Activated CD8-positive, alpha-beta memory T cell treated with anti-CD3 and anti-CD28 coated beads, Interleukin-2, amount 50 U/mL, for 1 hour (primary cell): ENCODE results near the gene PELI1.
A peak's percentile ranks its signal among the peaks of the same experiment; 100 is the strongest.
"Not testable (repeated sequence)": the region's sequence is repeated elsewhere in the genome, so short reads cannot be mapped to it uniquely, and the experiment has no call there.

Experiments
- DNase-seq: peaks from one replicate; pipeline ENCODE4 v3.0.0-alpha.2; 2020; ENCODE audit errors: extremely low read depth

Gene PELI1

GRCh38 chr2:64086347-64087082 is 57.7 kb downstream of the PELI1 start:
- DNase-seq, result no peak

- no peak for DNase-seq
Measured at GRCh38 chr2:64085936-64086335, 58.3 kb downstream of the PELI1 start.

GRCh38 chr2:64081046-64081445 is 63.2 kb downstream of the PELI1 start:
- no peak for DNase-seq

- DNase-seq, result no peak
Measured at GRCh38 chr2:64080179-64080578, 64.0 kb downstream of the PELI1 start.

GRCh38 chr2:64079688-64080087 is 64.5 kb downstream of the PELI1 start:
- not testable (repeated sequence) for DNase-seq

GRCh38 chr2:64076828-64077227 is 67.4 kb downstream of the PELI1 start:
- not testable (repeated sequence) for DNase-seq

GRCh38 chr2:64074616-64075015 is 69.6 kb downstream of the PELI1 start:
- DNase-seq, result not testable (repeated sequence)

GRCh38 chr2:64067326-64067725 is 76.9 kb downstream of the PELI1 start:
- no peak for DNase-seq

- no peak for DNase-seq
Measured at GRCh38 chr2:64065516-64065915, 78.7 kb downstream of the PELI1 start.

- no peak for DNase-seq
Measured at GRCh38 chr2:64063924-64064331, 80.3 kb downstream of the PELI1 start.

GRCh38 chr2:64063454-64063853 is 80.8 kb downstream of the PELI1 start:
- DNase-seq, result no peak

GRCh38 chr2:64062840-64063239 is 81.4 kb downstream of the PELI1 start:
- DNase-seq, result no peak

GRCh38 chr2:64059270-64059669 is 85.0 kb downstream of the PELI1 start:
- DNase-seq, result no peak

- no peak for DNase-seq
Measured at GRCh38 chr2:64056021-64056420, 88.2 kb downstream of the PELI1 start.

- DNase-seq, result no peak
Measured at GRCh38 chr2:64054161-64054915, 89.9 kb downstream of the PELI1 start.

GRCh38 chr2:64052463-64053241 is 91.6 kb downstream of the PELI1 start:
- no peak for DNase-seq

- peak; percentile 44 for DNase-seq
Measured at GRCh38 chr2:64049633-64050220, 94.5 kb downstream of the PELI1 start.

GRCh38 chr2:64045938-64046337 is 98.3 kb downstream of the PELI1 start:
- no peak for DNase-seq
